ENCODE measurements around the gene PEAR1. TPM values are rescaled to one million over a fixed set of nuclear protein-coding genes. Genes with fewer than 3 reads are reported as not detected.

PEAR1 gene
- polyA plus RNA-seq, 3 donors = not detected

GRCh38 chr1:156865258-156865657 lies 28.3 kb upstream of the PEAR1 start:
- no peak overlapping the region for H2AFZ ChIP-seq (ENCODE audit: insufficient read depth, low read depth, low read length, poor library complexity, severe bottlenecking)
- H3K9ac ChIP-seq (ENCODE audit: insufficient read depth, low read length, poor library complexity, severe bottlenecking) = no peak overlapping the region
- no peaks in the 10 kb centered on the region for H3K9me3 ChIP-seq (replicated peaks in 1 of 2; ENCODE audit: control insufficient read depth in 1 of 2, insufficient read depth in 1 of 2, low read length in 2 of 2)
- peaks cover 0 to 3% of the 10 kb centered on the region in 2 donors for H3K36me3 Mint-ChIP-seq
- H3K4me1 Mint-ChIP-seq = peaks cover 2% of the 10 kb centered on the region
- no peak for DNase-seq
- H3K27me3 ChIP-seq (ENCODE audit: control insufficient read depth in 2 of 2, insufficient read depth in 2 of 2, low read length in 2 of 2) = peaks cover 18 to 28% of the 10 kb centered on the region in 2 donors
- H3K4me1 ChIP-seq (ENCODE audit: control insufficient read depth in 1 of 2, insufficient read depth in 2 of 2, low read length in 2 of 2) = peaks cover 0 to 3% of the 10 kb centered on the region in 2 donors
- no peaks in the 10 kb centered on the region for H3K79me2 ChIP-seq (ENCODE audit: insufficient read depth, low read length)
- H3K27me3 Mint-ChIP-seq (ENCODE audit: low read depth in 3 of 3) = peaks cover 46 to 65% (median 46%) of the 10 kb centered on the region in 3 donors
- no peak overlapping the region for H3K27ac ChIP-seq (ENCODE audit: low read depth in 1 of 2, low read length in 2 of 2)
- TF ChIP-seq, protein P1, sequence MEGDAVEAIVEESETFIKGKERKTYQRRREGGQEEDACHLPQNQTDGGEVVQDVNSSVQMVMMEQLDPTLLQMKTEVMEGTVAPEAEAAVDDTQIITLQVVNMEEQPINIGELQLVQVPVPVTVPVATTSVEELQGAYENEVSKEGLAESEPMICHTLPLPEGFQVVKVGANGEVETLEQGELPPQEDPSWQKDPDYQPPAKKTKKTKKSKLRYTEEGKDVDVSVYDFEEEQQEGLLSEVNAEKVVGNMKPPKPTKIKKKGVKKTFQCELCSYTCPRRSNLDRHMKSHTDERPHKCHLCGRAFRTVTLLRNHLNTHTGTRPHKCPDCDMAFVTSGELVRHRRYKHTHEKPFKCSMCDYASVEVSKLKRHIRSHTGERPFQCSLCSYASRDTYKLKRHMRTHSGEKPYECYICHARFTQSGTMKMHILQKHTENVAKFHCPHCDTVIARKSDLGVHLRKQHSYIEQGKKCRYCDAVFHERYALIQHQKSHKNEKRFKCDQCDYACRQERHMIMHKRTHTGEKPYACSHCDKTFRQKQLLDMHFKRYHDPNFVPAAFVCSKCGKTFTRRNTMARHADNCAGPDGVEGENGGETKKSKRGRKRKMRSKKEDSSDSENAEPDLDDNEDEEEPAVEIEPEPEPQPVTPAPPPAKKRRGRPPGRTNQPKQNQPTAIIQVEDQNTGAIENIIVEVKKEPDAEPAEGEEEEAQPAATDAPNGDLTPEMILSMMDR (IDR thresholded peaks at IDR 0.05) = no peak
- 86% methylated on average over 5 of the region's 9 CpGs for WGBS (ENCODE audit: insufficient coverage)
- no peak overlapping the region for H3K4me3 ChIP-seq (replicated peaks in 1 of 3; ENCODE audit: low read depth in 2 of 3, low read length in 3 of 3)
- intact Hi-C loops (cut with micrococcal nuclease) = no loop called here
- H3K4me2 ChIP-seq (replicated peaks; ENCODE audit: extremely low read depth, low read length, poor library complexity, severe bottlenecking) = no peak overlapping the region
- H3K4me3 Mint-ChIP-seq = no peak overlapping the region
- no peaks in the 10 kb centered on the region for H4K20me1 ChIP-seq (ENCODE audit: insufficient read depth, low read length)
- H3K36me3 ChIP-seq (replicated peaks in 1 of 2; ENCODE audit: control insufficient read depth in 1 of 2, insufficient read depth in 2 of 2, low read length in 2 of 2) = no peaks in the 10 kb centered on the region
- no peak overlapping the region for H3K27ac Mint-ChIP-seq
- peaks cover 0 to 6% (median 0%) of the 10 kb centered on the region in 7 donors for H3K9me3 Mint-ChIP-seq

- peaks cover 0 to 6% (median 0%) of the 10 kb centered on the region in 7 donors for H3K9me3 Mint-ChIP-seq
- Histone ChIP-seq H3K9me3 (replicated peaks in 1 of 2; ENCODE audit: control insufficient read depth in 1 of 2, insufficient read depth in 1 of 2, low read length in 2 of 2) (no peaks in the 10 kb centered on the region), H4K20me1 (ENCODE audit: insufficient read depth, low read length) (no peaks in the 10 kb centered on the region), H3K36me3 (replicated peaks in 1 of 2; ENCODE audit: control insufficient read depth in 1 of 2, insufficient read depth in 2 of 2, low read length in 2 of 2) (no peaks in the 10 kb centered on the region), H3K79me2 (ENCODE audit: insufficient read depth, low read length) (no peaks in the 10 kb centered on the region), H3K9ac (ENCODE audit: insufficient read depth, low read length, poor library complexity, severe bottlenecking) (no peak overlapping the region), H3K4me3 (replicated peaks in 1 of 3; ENCODE audit: low read depth in 2 of 3, low read length in 3 of 3) (no peak overlapping the region), H3K27ac (ENCODE audit: low read depth in 1 of 2, low read length in 2 of 2) (no peak overlapping the region), H3K4me1 (ENCODE audit: control insufficient read depth in 1 of 2, insufficient read depth in 2 of 2, low read length in 2 of 2) (no peaks in the 10 kb centered on the region), H2AFZ (ENCODE audit: insufficient read depth, low read depth, low read length, poor library complexity, severe bottlenecking) (no peak overlapping the region), H3K4me2 (replicated peaks; ENCODE audit: extremely low read depth, low read length, poor library complexity, severe bottlenecking) (no peak overlapping the region), H3K27me3 (ENCODE audit: control insufficient read depth in 2 of 2, insufficient read depth in 2 of 2, low read length in 2 of 2) (peaks cover 16 to 23% of the 10 kb centered on the region in 2 donors)
- peaks cover 0 to 3% of the 10 kb centered on the region in 2 donors for H3K36me3 Mint-ChIP-seq
- DNase-seq = no peak
- no peaks in the 10 kb centered on the region for H3K4me1 Mint-ChIP-seq
- TF ChIP-seq, protein P1 (IDR thresholded peaks at IDR 0.05) = no peak
- H3K4me3 Mint-ChIP-seq = no peak overlapping the region
- intact Hi-C loops (cut with micrococcal nuclease) = no loop called here
- peaks cover 42 to 59% (median 42%) of the 10 kb centered on the region in 3 donors for H3K27me3 Mint-ChIP-seq (ENCODE audit: low read depth in 3 of 3)
- no peak overlapping the region for H3K27ac Mint-ChIP-seq
- WGBS (ENCODE audit: insufficient coverage) = 100% methylated on average over 1 of the region's 4 CpGs
Measured at GRCh38 chr1:156865865-156866248, 27.7 kb upstream of the PEAR1 start.

All from CD14-positive monocyte (primary cell).